Cardiac muscle cell (in vitro differentiated cells and primary cell): ENCODE measurements around the gene ZBED1. TPM values are rescaled to one million over a fixed set of nuclear protein-coding genes. Genes with fewer than 3 reads are reported as not detected.
A peak's percentile ranks its signal among the peaks of the same experiment; 100 is the strongest.

Experiments used
- DNase-seq, 2 donors: peaks; one replicate each; pipeline versions ENCODE4 v3.0.0 to v3.0.0-alpha.2; 2010 to 2017; ENCODE audit warnings: low read depth in 1 of 2, low spot score in 1 of 2
- H3K27ac ChIP-seq: fragments of 200-600 bp; sonication (generic); 2 replicates; pipeline ENCODE4 v1.5.1; 2016
- H3K27me3 ChIP-seq: fragments of 200-600 bp; sonication (generic); 2 replicates; pipeline ENCODE4 v1.6.0; 2016; ENCODE audit warnings: control low read depth
- H3K36me3 ChIP-seq: fragments of 200-600 bp; sonication (generic); 2 replicates; pipeline ENCODE4 v1.5.1; 2016; ENCODE audit warnings: control low read depth
- H3K4me1 ChIP-seq: fragments of 200-600 bp; sonication (generic); 2 replicates; pipeline ENCODE4 v1.8.1; 2017; ENCODE audit warnings: low read depth, mild to moderate bottlenecking, mixed run types
- H3K4me3 ChIP-seq: fragments of 200-600 bp; sonication (generic); 2 replicates; pipeline ENCODE4 v1.5.1; 2016; ENCODE audit warnings: mild to moderate bottlenecking
- H3K9me3 ChIP-seq: fragments of 200-600 bp; sonication (generic); 2 replicates; pipeline ENCODE4 v1.5.1; 2017; ENCODE audit warnings: low read depth, mild to moderate bottlenecking, control low read depth
- CTCF ChIP-seq: IDR thresholded peaks from 2 replicates; pipeline ENCODE4 v1.5.1; 2012; ENCODE audit warnings: low read depth, mild to moderate bottlenecking, low read length
- polyA plus RNA-seq: library from polyadenylated mRNA; unstranded; fragments of >200 nt; fragmentation: Nextera tagmentation; extraction: Ambion mirVana; gene quantifications from 2 replicates; pipeline ENCODE4 v1.2.1, GENCODE V29; 2016
- total RNA-seq: library from RNA; depleted of rRNA; stranded (reverse); fragments of >200 nt; gene quantifications from 2 replicates; pipeline ENCODE4 v1.2.3, GENCODE V29; 2016

ZBED1 gene
- total RNA-seq, result 29.3 and 32.3 TPM in 2 replicates
- 15.6 and 21.0 TPM in 2 replicates for polyA plus RNA-seq

- Histone ChIP-seq H3K27me3 (no peaks in the 10 kb centered on the region), H3K9me3 (no peaks in the 10 kb centered on the region), H3K36me3 (no peaks in the 10 kb centered on the region), H3K27ac (peak within 1 kb of the TSS; percentile 89), H3K4me3 (peak within 1 kb of the TSS; percentile 58), H3K4me1 (peaks cover 18% of the 10 kb centered on the region)
- TF ChIP-seq CTCF, result no peak
- peak; percentile 47 to 66 for DNase-seq
Observed at GRCh38 chrX:2500803-2501558, at the start of gene ZBED1, which contains the start of gene DHRSX. ZBED1 (minus strand) TSS chrX:2500976; CDS start chrX:2490719, 10,257 bp downstream. DHRSX (minus strand) TSS chrX:2500976; CDS start chrX:2500925, 51 bp downstream.

- Histone ChIP-seq H3K9me3 (no peaks in the 10 kb centered on the region), H3K27ac (no peak overlapping the region), H3K36me3 (no peaks in the 10 kb centered on the region), H3K4me3 (no peak overlapping the region), H3K27me3 (no peaks in the 10 kb centered on the region), H3K4me1 (no peaks in the 10 kb centered on the region)
- no peak for TF ChIP-seq CTCF
- no peak for DNase-seq
Observed at GRCh38 chrX:2549876-2550275, 49.1 kb upstream of the ZBED1 start.

- no peak for DNase-seq
- Histone ChIP-seq H3K4me1 (no peaks in the 10 kb centered on the region), H3K27ac (no peak overlapping the region), H3K4me3 (no peak overlapping the region), H3K27me3 (no peaks in the 10 kb centered on the region), H3K36me3 (no peaks in the 10 kb centered on the region), H3K9me3 (no peaks in the 10 kb centered on the region)
- no peak for TF ChIP-seq CTCF
Observed at GRCh38 chrX:2548711-2549423, 48.1 kb upstream of the ZBED1 start.

- no peak overlapping the region for H3K27ac ChIP-seq
- H3K4me3 ChIP-seq, result no peak overlapping the region
- no peaks in the 10 kb centered on the region for H3K9me3 ChIP-seq
- no peaks in the 10 kb centered on the region for H3K4me1 ChIP-seq
- no peak for TF ChIP-seq CTCF
- no peaks in the 10 kb centered on the region for H3K36me3 ChIP-seq
- H3K27me3 ChIP-seq, result no peaks in the 10 kb centered on the region
- no peak for DNase-seq
Observed at GRCh38 chrX:2547736-2548135, 47.0 kb upstream of the ZBED1 start.

- no peak for TF ChIP-seq CTCF
- no peaks in the 10 kb centered on the region for H3K4me1 ChIP-seq
- H3K36me3 ChIP-seq, result no peaks in the 10 kb centered on the region
- H3K9me3 ChIP-seq, result no peaks in the 10 kb centered on the region
- no peak for DNase-seq
- H3K27ac ChIP-seq, result no peak overlapping the region
- no peaks in the 10 kb centered on the region for H3K27me3 ChIP-seq
- H3K4me3 ChIP-seq, result no peak overlapping the region
Observed at GRCh38 chrX:2546496-2546895, 45.7 kb upstream of the ZBED1 start.
